ENCODE data around the gene VCAN.

The VCAN gene

DNA sequence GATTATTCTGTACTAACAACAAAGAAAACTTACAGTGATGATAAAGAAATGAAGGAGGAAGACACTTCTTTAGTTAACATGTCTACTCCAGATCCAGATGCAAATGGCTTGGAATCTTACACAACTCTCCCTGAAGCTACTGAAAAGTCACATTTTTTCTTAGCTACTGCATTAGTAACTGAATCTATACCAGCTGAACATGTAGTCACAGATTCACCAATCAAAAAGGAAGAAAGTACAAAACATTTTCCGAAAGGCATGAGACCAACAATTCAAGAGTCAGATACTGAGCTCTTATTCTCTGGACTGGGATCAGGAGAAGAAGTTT is 67.9 kb downstream of the VCAN start:
- DNase-seq, result no peak

DNA sequence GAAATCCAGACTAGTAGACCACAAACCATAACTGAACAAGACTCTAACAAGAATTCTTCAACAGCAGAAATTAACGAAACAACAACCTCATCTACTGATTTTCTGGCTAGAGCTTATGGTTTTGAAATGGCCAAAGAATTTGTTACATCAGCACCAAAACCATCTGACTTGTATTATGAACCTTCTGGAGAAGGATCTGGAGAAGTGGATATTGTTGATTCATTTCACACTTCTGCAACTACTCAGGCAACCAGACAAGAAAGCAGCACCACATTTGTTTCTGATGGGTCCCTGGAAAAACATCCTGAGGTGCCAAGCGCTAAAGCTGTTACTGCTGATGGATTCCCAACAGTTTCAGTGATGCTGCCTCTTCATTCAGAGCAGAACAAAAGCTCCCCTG is 68.6 kb downstream of the VCAN start:
- no peak for DNase-seq

DNA sequence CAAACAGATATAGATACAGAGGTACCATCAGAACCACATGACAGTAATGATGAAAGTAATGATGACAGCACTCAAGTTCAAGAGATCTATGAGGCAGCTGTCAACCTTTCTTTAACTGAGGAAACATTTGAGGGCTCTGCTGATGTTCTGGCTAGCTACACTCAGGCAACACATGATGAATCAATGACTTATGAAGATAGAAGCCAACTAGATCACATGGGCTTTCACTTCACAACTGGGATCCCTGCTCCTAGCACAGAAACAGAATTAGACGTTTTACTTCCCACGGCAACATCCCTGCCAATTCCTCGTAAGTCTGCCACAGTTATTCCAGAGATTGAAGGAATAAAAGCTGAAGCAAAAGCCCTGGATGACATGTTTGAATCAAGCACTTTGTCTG is 69.2 kb downstream of the VCAN start:
- DNase-seq, result no peak

DNA sequence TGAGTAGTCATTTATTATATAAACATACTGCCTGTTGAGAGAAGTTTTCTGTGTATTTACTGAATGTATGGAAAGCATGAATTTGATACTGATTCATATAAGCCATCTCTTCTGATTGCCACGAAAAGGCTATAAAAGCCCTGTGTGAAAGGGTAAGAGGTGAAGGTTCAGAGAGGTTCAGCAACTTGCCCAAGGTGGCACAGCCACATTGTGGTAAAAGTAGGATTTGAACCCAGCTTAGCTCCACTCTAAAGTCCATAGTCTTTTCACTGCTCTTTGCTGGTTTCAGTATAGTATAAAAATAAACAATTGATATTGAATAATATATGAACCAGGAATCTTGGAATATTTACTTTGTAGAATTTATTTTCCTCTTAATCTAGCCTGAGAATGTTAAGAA is 71.3 kb downstream of the VCAN start:
- no peak for DNase-seq

DNA sequence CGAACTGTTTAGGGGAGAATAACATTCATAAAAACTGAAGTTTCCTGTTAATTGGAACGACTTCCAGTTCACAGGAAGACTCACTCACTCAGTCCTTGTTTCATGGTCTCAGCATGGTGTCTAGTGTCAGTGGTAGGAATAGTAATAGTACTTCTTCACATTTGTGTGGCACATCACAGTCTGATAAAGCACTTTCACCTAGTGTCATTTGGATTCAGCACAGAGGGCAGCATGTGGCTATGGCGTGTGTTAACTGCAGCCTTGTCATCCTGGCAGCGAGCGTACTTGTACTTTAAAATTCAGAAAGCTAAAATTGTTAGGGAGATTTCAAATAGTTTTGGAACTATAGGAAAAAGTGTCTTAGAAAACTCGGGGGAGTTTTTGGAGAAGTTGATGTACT is 72.4 kb downstream of the VCAN start:
- no peak for DNase-seq

DNA sequence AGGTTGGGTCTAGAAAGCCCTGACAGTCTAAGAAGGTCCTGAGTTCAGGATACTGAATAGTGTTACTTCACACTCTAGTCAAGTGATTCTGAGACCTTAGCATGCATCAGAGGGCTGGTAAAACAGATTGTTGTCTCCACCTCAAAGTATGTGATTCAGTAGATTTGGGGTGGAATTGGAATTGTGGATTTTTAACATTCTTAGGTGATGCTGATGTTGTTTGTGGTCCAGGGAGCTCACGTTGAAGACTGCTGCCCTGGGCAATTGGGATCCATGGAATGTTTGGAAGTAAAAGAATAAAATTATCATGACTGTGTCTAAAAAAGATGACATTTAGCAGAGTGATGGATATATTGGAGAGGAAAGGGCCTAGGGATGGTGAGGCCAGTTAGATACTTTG is 75.6 kb downstream of the VCAN start:
- no peak for DNase-seq

DNA sequence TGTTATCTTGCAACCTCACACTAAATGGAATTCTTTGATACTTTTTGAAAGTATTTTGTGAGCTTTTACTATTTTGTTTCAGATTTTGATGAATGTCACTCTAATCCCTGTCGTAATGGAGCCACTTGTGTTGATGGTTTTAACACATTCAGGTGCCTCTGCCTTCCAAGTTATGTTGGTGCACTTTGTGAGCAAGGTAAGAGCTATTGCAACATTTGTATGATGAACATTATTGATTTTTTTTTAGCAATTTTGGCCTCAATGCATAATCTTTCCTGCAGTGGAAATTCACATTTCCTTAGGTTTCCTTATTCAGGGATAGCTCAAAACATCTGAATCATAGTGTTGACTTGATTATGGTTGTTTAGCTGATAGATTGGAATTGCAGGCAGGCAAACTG is 76.3 kb downstream of the VCAN start:
- no peak for DNase-seq

DNA sequence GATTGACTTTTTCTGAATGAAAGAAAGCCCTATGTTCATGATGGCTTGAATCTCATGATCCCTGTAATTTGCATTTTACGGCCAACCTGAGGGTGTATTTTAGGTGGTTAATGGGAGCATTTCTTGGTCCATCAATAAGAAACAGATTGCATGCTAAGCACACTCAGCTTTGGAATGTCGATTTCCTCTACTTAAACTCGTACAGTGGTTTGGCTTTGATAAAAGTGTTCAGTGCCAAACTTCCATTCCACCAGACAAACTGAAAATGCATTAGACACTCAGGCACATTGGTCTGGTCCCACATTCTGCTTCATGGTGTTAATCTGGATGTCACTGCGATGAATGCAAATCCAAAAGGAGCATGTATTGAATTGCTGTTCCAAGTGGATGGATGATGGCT is 77.0 kb downstream of the VCAN start:
- DNase-seq, result no peak

DNA sequence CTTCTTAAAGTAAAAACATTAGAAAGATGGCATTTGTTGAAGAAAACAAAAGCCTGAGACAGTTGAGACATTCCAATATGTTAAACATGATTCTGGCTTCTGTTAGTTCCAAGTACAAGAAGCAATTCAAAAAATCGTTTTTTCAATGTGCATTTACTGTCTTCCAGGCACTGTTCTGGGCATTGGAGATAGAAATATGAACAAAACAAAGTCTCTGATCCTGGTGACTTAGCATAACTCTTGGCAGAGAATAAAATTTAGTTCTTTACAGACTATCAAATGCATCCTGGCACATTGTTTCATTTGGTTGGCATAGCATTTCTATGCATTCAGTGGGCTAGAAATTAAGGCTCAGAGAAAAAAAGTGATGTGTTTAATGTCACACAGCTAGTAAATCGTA is 77.5 kb downstream of the VCAN start:
- no peak for DNase-seq

DNA sequence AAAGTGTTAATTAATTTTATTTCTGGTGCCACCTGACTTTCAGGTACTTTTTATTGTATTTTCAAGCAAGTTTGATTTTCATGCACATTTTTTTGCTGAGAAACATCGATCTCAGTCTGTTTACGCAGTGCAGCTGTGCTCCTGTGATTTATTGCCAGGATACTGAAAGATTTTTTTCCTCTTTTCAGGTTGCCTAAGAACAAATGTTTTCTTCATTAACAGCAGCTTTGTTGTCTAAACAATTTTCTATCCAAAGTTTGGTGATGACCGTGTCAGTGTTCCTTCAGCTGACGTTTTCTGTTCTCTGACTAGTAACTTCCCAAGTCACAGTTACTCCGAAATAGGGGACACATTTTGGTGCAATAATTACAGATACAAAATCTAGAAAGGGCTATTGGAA is 78.1 kb downstream of the VCAN start:
- DNase-seq, result no peak

DNA sequence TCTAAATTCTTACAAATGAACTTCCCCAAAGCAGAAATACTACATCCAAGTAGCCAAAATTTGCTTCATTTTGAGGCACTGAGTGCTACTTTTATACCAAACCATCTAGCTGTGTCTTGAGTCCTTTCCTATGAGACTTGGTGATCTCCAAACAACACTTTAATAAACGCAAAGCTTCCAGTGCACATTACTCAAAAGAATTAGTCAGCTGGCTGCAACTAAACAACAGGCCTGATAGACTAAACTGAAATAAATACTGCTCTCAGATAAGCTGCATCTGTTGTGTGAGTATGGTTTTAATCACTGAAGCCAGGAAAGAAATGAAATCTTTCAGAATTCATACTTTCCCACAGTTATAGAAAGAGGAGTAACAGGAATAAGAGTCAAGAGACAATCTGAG is 80.3 kb downstream of the VCAN start:
- no peak for DNase-seq

DNA sequence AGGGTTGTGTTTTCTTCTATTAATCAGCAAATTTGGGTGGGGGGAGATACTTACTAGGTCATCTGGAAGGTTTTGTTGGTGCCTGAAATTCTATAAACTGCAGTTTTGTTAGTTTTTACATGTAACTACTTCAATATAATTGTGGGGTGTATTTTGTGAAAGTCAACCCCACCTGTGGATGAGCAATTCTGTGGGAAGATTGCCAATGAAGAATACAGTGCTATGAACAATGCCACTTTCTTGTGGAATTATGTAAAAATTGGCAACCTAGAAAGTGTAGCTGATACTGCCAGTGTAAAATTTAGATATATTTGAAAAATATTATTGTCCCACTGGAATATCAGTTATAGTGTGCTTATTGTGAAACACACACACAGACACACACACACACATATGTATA is 80.7 kb downstream of the VCAN start:
- DNase-seq, result no peak

DNA sequence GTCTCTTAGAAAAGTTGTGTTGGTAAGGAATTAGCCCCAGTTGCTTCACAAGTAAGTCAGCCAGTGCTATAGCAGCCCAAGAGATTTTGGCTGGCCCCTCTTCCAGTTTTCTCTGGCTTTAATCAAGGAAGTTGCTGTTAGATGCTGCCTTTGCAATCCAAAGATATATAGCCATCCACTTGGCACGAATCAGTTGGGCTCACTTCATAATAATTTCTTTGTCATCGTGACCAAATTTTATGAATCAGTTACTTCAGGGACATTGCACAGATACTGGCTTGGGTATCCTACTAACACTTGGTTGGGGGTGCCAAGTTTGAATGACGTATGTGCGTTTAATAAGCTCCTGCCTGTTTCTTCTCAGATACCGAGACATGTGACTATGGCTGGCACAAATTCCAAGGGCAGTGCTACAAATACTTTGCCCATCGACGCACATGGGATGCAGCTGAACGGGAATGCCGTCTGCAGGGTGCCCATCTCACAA is 81.5 kb downstream of the VCAN start:
- no peak for DNase-seq

DNA sequence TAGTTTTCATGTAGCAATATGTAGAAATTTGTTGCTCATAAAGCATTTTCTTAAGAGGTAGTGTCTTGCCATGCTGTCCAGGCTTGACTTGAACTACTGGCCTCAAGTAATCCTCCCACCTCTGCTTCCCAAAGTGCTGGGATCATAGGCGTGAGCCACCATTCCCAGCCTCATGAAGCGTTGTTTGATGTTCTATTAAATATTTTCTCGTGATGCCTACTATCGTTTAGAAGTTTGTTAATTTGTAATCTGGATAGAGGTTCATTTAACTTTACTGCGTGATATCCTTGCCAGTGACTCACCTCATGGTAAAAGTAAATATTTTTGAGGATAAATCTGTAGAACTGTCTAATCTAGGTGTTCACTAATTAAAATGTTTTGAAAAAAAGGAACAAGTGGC is 82.6 kb downstream of the VCAN start:
- DNase-seq, result no peak

DNA sequence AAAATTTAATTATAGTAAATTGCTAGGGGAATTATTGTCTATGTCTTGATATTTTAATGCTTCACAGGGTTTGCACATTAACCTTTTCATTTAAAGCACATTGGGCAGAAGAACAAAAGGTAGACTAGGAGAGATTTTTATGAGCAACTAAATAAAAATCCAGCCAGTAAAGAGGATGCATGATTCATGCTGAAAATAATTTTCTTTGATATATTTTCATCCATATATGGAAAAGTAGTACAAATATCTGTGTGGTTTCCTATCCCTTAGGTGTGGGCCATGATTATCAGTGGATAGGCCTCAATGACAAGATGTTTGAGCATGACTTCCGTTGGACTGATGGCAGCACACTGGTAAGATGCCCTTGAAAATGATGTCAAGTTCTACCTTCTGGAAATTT is 83.1 kb downstream of the VCAN start:
- DNase-seq, result no peak

DNA sequence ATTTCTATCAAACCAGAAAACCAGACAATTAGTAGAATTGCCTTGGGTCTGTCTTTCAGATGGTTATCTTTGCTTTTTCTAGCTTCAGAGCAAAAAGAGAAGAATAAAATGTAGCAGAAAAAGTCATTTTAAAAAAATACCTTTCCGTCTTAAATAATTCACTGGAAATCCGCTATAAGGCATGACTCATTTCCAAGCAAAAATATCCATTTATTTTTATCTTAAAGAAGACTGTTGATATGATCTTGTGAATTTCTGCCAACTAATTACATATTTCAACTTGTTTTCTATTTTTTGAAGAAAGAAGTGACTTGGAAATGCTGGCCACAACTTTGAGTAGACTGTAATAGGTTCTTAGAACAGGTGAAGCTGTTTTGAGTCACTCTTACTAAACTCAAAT is 83.7 kb downstream of the VCAN start:
- DNase-seq, result no peak

DNA sequence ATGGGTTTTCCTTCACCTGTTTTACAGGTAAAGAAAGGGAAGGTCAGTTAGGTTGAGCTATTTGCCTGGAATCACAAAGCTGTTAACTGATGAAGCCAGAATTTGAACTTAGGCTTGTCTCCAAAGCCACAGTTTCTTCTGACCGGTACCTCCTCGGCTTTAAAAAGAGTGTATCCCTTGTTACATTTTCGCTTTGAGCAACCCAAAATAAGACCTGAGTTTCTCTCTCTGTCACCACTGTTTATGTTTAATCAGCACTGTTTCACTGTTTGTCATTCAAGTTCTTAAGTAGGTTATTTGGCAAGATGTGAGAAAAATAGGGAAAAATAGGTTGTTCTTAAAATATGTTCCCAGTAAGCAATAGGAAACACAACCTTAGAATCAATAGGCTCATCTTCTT is 84.6 kb downstream of the VCAN start:
- no peak for DNase-seq

DNA sequence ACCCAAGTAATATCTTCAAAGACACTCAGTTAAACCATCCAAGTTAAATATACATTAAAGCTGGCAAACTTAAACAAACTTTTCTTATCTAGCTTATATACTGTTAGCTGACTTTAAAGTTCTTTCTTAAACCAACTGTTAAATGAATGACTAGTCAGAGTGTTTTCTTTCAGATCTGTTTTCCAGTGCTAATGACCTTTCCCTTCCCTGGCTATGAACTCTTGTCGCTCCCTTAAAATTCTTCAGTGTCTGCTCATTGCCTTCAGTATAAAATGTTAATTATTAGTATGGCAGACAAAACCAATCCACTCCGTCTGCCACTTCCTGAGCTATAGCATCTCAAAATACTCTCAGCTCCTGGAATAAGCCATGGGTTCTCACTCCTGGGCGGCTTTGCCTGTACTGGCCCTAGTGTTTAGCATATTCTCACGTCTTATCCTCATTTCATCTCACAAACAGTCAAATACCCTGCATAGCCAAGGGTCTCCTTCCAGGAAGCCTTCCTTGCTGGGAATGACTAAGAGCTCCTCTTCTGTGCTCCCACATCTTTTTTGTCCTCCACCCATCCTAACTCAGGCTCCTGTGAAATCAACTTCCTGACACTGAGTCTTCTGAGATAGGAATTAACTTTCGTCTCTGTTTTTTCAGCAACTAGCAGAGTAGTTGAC is 87.7 kb downstream of the VCAN start:
- DNase-seq, result no peak

DNA sequence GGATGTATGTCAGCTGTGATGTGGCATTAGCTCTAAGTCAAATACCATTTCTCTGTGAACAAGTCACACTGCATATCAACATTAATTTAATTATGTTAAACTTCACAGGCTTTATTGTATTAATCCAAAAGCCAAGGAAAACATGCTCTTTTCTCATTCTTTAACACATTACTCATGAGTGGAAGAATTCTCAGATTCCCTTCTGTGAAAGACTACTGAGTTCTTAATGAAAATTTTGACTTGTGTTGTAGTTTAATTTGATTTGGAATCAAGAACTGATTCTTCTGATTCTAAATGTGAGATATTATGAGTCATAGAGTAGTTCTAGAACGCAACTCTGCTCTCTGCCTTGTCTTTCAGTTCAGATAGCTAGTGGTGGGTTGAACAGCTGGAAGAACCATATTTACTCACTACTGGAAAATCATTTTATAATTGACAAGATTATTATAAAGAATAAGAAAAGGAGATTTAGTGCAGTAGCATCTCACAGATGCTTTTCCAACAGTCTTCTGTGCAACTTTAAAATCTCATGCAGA is 90.6 kb downstream of the VCAN start:
- no peak for DNase-seq

DNA sequence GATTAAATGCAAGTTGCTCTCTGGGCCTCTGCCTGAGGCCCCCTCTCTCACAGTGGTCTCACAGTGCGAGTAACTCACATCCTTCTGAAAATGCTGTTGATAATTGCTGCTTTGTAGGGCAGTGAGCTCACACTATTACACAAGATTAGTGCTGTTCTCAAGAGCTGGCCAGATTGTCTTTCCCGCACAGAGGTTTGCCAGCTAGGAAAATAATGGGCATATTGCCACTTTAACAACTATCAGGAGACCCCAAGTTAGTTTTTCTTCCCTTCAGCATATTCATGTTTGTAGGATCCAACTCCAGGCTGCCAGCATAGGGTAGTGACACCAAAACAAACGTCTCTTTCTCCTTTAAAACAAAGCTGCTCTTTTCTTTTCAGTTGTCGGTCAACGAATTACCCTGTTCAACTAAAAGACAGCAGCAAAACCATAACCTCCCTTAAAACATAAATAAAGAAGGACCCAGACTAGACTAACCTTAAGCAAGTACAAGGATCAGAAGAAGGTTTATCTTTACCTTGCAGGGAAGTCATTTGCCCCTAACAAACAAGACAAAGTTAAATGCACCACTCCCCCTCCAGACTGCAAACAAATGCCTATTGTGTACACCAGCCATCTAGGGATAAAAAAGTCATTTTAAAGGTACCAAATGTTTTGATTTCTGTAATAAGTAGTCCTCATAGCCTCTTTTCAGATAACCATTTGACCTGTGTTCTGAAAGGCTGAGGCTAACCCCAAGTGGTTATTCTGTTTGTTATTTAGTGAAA is 91.4 kb downstream of the VCAN start:
- no peak for DNase-seq

DNA sequence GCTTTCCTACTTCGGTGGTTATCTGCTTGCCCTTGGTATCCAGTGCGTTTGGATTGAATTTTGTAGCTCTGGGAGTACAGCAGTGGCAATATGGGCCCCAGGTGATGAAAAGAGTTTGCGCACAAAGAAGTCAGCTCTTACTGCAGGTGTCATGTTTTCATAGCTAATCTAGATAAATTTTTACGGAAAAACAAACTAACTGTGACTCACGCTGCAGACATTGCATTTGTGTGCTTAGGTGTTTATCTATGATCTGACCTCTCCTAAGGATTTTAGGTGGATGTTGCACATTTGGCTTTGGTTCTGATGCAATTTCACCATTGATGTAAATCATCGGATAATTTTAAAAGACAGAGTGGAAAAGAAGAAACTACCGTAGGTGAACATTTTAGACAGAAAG is 92.1 kb downstream of the VCAN start:
- no peak for DNase-seq

DNA sequence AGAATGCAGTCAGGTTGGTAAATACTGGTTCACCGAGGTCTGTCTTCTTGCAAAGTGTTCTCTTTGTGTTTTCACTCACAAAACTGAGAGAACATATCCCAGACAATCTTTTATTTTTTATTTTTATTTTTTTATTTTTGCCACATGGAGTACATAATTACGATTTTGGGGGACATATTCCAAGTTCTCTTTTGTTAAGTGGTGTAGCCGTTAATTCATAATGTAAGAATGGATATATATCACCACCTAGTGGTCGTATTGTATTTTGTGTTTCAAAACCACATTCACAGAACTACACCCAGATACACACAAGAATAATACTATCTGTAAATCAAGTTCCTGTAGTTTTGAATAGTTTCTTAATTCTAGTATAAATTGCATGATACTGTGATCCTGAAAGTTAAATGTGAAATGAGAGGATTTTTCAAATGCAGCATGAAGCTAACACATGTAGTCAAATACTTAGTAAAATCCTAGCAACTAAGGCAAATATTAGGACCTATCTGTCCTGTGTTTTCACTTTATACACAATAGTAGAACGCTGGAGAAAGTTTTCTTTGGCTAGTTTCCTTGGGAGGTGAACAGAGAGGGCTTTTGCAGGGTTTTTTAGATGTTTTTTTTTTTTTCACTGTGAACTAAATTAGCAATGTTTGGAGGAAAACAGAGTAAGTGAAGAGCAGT is 92.7 kb downstream of the VCAN start:
- no peak for DNase-seq

DNA sequence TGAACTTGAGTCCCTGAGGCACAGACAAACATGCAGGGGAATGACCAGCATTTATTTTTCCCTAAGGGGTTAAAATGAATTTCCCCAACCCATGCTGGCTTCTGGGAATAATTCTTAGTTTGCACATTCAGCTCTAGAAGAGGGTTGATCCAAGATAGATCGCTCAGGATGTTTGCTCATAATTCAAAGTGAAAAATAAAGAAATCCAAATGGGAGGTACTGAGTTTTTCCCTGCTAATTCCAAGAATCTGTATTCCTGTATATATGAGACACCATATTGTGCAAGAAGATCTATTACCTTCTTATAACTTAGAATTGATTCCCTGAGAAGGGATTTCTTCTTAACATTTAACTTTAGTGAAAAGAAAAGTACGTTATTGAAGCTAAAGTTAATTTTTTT is 96.2 kb downstream of the VCAN start:
- no peak for DNase-seq

DNA sequence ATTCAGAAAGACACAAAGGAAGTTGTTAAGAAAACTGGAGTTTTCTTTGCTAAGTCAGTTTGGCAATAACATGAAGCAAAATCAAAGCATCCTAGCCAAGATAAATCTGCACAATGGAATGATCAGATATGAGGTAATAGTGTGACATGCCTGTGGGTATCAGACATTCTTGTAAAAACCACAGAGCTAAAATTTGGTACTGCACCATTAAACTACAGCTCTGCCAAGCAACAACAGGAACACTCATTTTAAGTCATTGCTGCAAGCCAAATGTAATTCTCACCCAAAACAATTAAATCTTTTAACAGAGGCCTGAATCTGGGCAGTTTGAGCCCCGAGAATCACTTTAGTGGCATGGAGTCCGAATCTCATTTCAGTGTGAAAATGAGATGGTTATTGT is 96.6 kb downstream of the VCAN start:
- no peak for DNase-seq

Measured in effector CD4-positive, alpha-beta T cell (primary cell).